BLaER1 (cell line): ENCODE measurements around the gene USP11.

Experiments
- H3K27ac ChIP-seq: shearing (Covaris generic); formaldehyde crosslinking; 2 replicates; pipeline ENCODE4 v1.8.1; 2022
- H3K27me3 ChIP-seq: shearing (Covaris generic); formaldehyde crosslinking; 2 replicates; pipeline ENCODE4 v1.8.1; 2022
- H3K36me3 ChIP-seq: shearing (Covaris generic); formaldehyde crosslinking; 2 replicates; pipeline ENCODE4 v1.8.1; 2022
- H3K4me1 ChIP-seq: shearing (Covaris generic); formaldehyde crosslinking; 2 replicates; pipeline ENCODE4 v1.8.1; 2022
- H3K4me2 ChIP-seq: shearing (Covaris generic); formaldehyde crosslinking; 2 replicates; pipeline ENCODE4 v1.8.1; 2022
- H3K4me3 ChIP-seq: shearing (Covaris generic); formaldehyde crosslinking; 2 replicates; pipeline ENCODE4 v1.8.1; 2022
- H3K9ac ChIP-seq: shearing (Covaris generic); formaldehyde crosslinking; 2 replicates; pipeline ENCODE4 v1.8.1; 2022
- H3K9me3 ChIP-seq: shearing (Covaris generic); formaldehyde crosslinking; 2 replicates; pipeline ENCODE4 v1.8.1; 2022
- H4K20me1 ChIP-seq: shearing (Covaris generic); formaldehyde crosslinking; 2 replicates; pipeline ENCODE4 v1.8.1; 2022
- Cebpa-rat ChIP-seq: shearing (Covaris generic); IDR thresholded peaks from 2 replicates; pipeline ENCODE4 v1.8.1; 2022

Gene USP11

DNA sequence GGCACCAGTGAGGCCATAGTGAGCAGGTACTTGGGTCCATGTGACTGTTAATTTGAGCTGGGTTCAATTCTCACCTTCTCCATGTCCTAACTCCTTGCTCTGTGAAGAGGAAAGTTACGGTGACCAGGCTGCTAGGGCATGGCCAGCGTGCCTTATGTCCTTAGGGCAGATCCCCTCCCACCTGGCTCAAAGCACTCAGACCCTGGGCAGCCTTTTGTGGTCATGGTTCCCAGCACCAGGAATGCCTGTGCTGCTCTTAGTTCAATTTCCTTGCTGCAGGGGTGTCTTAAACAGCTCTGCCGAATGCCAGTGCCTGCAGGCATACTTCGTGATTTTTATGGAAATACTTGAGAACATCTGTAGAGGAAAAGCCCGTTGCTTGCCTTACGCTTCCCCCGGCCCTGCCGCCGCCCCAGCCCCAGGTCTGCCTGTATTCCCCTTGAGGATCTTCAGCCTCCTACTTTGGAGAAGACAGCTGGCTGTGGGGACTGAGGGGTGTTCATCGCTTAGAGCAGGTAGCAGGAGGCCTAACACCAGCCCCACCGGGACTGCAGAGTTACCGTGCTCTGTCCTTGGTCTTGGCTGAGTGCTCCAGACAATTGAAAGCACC lies 17.4 kb upstream of the USP11 start:
- Histone ChIP-seq H3K4me3 (no peak overlapping the region), H3K27me3 (peaks cover 3% of the 10 kb centered on the region; the same call in 1 of the 2 replicates), H3K36me3 (peaks cover 63% of the 10 kb centered on the region), H3K4me1 (peaks cover 28% of the 10 kb centered on the region), H3K9ac (no peak overlapping the region), H3K4me2 (no peak overlapping the region), H3K9me3 (no peaks in the 10 kb centered on the region), H3K27ac (no peak overlapping the region), H4K20me1 (peaks cover 90% of the 10 kb centered on the region)
- no peak for TF ChIP-seq Cebpa-rat

DNA sequence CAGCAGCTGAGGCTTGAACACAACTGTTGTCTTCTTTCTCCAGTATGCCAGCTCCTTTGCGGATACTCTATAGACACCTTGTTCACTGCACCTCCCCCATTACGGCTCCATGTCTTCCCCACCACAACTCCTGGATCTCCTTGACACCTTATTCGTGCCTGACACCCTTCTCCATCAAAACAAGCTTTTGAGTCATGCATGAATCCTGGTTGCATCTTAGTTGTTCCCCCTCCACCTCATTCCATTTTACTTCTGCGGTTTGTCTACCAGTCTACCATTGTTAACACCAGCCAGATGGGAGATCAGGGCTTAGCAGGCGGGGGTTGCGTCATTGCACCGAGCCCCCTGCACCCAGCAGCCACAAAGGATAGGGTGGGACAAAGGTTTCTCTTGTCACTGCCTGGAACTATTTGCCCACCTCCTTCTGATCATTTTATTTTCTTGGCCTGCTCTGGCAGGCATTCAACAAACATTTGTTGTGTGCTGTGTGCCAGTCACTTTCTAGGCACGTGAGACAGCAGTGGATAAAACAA lies 16.4 kb upstream of the USP11 start:
- Histone ChIP-seq H4K20me1 (peaks cover 90% of the 10 kb centered on the region), H3K36me3 (peaks cover 62% of the 10 kb centered on the region), H3K4me3 (no peak overlapping the region), H3K9me3 (no peaks in the 10 kb centered on the region), H3K9ac (no peak overlapping the region), H3K4me1 (peaks cover 39% of the 10 kb centered on the region), H3K27me3 (0 out of 2 replicates have a peak, but pooled peaks cover 3% of the 10 kb centered on the region), H3K4me2 (peak overlapping the region; percentile 80), H3K27ac (no peak overlapping the region)
- TF ChIP-seq Cebpa-rat: no peak

DNA sequence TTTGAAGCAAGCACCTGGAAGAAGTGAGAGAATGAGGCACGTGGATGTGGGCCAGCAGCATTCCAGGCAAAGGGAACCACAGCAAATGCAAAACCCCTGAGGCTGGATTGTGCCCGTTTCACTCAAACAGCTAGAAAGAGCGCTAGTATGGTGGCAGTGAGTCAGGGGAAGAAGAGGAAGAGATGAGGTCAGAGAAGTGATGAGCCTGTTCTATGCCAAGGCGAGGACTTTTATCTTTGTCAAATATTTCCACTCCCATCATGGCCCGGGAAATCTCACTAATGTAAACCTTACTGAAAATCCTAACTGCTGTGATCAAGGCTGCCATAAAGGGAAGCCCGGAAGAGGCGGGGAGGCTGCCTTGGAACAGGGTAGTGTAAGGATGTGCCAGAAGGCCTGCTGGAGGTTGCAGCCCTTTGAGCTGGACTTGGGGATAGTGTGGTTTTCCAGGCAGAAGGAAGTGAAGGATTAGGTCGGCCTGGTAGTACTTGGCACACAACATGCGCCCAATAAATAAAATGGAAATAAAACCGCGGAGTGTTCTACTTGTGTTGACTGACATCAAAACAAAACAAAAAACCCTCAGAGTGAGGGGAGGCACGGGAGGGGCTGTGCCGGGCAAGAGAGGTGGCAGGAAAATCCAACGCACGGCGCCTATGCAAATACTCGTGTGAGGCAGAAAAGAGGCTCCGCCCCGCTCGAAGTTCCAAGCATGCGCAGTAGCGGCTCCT lies 15.5 kb upstream of the USP11 start:
- peak overlapping the region; percentile 30; the same call in 1 of the 2 replicates for H3K27ac ChIP-seq
- H3K4me3 ChIP-seq: peak overlapping the region; percentile 56
- peaks cover 42% of the 10 kb centered on the region for H3K4me1 ChIP-seq
- H3K4me2 ChIP-seq: peak overlapping the region; percentile 80
- H3K27me3 ChIP-seq: 0 out of 2 replicates have a peak, but pooled peaks cover 3% of the 10 kb centered on the region
- H3K9ac ChIP-seq: peak overlapping the region; percentile 62
- TF ChIP-seq Cebpa-rat: no peak
- H3K36me3 ChIP-seq: peaks cover 62% of the 10 kb centered on the region
- no peaks in the 10 kb centered on the region for H3K9me3 ChIP-seq
- peaks cover 90% of the 10 kb centered on the region for H4K20me1 ChIP-seq

DNA sequence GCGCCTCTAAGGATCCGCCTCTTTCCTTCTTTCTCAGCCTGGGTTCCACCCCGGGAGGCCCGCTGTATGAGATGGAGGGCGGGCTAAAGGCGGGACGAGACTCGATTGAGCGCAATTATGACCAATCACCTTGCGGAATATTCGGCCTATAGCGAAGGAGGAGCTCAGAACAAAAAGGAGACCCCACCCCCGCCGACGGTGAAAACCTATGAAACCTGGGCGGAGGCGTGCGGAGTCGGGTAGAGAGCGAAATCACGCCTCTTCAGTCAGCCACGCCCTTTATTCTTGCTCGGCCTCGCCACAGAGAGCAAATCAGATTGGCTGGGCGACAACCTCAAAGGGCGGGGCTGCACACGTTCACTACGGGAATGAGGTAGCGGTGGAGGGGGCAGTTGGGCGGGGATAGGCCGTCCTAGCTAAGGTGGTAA lies 14.9 kb upstream of the USP11 start:
- Histone ChIP-seq H3K4me2 (peak overlapping the region; percentile 97), H3K9me3 (no peaks in the 10 kb centered on the region), H3K4me3 (peak overlapping the region; percentile 98), H4K20me1 (peaks cover 89% of the 10 kb centered on the region), H3K27ac (peak overlapping the region; percentile 99), H3K36me3 (peaks cover 59% of the 10 kb centered on the region), H3K4me1 (peaks cover 42% of the 10 kb centered on the region), H3K9ac (peak overlapping the region; percentile 98), H3K27me3 (0 out of 2 replicates have a peak, but pooled peaks cover 3% of the 10 kb centered on the region)
- TF ChIP-seq Cebpa-rat: no peak

DNA sequence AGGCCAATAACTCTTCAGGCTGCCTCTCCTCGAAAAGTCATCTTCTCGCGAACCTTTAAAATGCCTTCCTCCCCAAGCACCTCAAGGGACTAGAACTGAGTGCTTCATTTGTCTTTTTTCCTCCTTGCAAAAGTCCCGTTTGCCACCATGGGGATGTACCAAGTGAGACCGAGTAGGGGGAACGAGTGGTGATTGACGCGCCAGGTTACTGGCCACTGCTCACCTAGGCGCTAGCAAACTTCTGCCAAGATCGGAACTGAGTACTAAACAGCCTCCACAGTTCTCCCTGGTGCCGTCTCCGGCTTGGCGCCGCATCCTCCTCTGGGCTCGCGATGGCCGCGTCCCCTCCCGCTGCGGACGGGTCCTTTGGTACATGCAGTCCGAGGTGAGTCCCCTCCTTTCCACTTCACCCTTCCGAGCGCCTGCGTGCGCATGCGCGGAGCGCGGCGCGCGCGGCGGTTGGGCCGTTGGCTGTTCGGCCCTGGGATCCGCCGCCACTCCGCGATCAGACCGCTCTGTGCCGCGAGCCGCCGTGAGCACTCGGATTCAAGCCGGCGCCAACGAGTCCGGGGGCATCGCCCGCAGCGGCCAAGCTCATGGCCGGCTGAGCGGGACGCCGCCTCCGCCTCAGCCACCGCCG lies 14.4 kb upstream of the USP11 start, which contains the start of gene CDK16:
TSS of gene CDK16 (plus strand) at position 402 of the 640 bp plus-strand sequence. CDS start 4,877 bp downstream, outside the sequence.
- peak within 1 kb of the TSS; percentile 98 for H3K4me3 ChIP-seq
- H3K9me3 ChIP-seq: no peaks in the 10 kb centered on the region
- no peak for TF ChIP-seq Cebpa-rat
- peak within 1 kb of the TSS; percentile 98 for H3K9ac ChIP-seq
- H3K27me3 ChIP-seq: 0 out of 2 replicates have a peak, but pooled peaks cover 5% of the 10 kb centered on the region
- H3K27ac ChIP-seq: peak within 1 kb of the TSS; percentile 99
- peaks cover 59% of the 10 kb centered on the region for H3K36me3 ChIP-seq
- peak within 1 kb of the TSS; percentile 97 for H3K4me2 ChIP-seq
- H3K4me1 ChIP-seq: peaks cover 42% of the 10 kb centered on the region
- H4K20me1 ChIP-seq: peaks cover 89% of the 10 kb centered on the region

DNA sequence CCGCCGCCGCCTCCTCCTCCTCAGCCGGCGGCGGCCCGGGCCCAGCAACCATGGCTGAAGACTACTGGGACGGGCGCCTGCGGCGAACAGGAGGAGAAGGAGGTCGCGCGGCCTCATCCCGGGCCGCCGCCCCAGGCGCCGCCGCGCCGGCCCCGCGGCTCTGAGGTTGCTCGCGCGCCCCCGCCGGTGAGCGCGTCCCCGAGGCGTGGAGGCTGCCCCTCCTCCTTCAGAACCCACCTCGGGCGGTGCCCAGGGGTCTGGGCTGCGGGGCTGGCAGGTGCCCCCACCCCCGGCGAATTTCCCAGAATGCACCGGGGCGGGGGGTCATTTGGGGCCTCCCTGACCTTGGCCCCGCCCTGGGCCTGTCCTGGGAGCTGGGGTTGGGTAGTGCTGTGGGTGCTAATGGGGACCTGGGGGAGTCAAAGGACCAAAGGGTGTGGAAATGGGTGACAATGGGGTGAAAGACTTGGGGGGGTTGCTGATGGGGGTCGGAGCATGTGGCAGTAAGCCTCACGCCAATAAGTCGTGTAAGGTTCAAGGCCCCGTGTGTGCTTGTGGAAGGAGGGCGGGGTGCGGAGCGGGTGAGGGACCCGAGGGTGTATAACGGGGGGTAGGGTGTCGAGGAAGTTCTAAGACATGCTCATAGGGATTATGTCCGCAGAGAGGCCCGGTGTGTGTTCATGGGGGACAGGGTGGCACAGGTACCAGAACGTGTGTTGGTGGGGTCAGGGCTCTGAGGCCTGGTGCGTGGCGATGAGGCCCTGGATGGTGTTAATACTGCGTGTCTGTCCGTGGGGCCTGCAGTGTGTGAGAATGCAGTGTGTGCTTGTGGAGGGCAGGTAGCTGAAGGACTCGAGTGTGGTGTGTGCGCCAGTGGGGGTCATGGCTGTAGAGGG lies 13.6 kb upstream of the USP11 start:
- TF ChIP-seq Cebpa-rat: no peak
- peak overlapping the region; percentile 98 for H3K9ac ChIP-seq
- peak overlapping the region; percentile 98 for H3K4me3 ChIP-seq
- H3K36me3 ChIP-seq: peaks cover 59% of the 10 kb centered on the region
- H3K4me2 ChIP-seq: peak overlapping the region; percentile 97
- H4K20me1 ChIP-seq: peaks cover 89% of the 10 kb centered on the region
- H3K27ac ChIP-seq: peak overlapping the region; percentile 99
- peaks cover 42% of the 10 kb centered on the region for H3K4me1 ChIP-seq
- H3K9me3 ChIP-seq: no peaks in the 10 kb centered on the region
- 0 out of 2 replicates have a peak, but pooled peaks cover 8% of the 10 kb centered on the region for H3K27me3 ChIP-seq

DNA sequence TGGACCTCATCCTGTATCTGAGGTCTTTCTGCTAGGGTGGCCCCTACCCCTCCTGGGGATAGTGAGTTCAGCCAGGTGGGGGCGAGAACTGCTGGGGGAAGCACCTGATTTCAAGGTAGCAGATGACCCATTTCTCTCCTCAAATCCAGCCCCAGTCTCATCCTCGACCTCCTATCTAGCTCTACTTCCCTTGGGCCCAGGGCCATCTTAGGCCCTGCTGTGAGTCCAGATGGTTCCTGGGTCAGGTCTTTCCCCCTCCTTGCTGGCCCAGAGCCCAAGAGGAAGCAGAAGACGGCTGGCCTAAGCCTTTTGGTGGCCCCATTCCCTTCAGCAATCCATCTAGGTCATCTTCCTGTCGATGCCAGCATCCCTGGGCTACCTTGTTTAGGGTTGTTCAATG lies 11.1 kb upstream of the USP11 start:
- peaks cover 59% of the 10 kb centered on the region for H3K36me3 ChIP-seq
- 0 out of 2 replicates have a peak overlapping the region, but pooled peaks have one; percentile 97 for H3K4me2 ChIP-seq
- no peak overlapping the region for H3K9ac ChIP-seq
- H3K27ac ChIP-seq: no peak overlapping the region
- H3K9me3 ChIP-seq: no peaks in the 10 kb centered on the region
- H3K4me3 ChIP-seq: no peak overlapping the region
- H4K20me1 ChIP-seq: peaks cover 89% of the 10 kb centered on the region
- no peak for TF ChIP-seq Cebpa-rat
- H3K27me3 ChIP-seq: 0 out of 2 replicates have a peak, but pooled peaks cover 14% of the 10 kb centered on the region
- peaks cover 35% of the 10 kb centered on the region for H3K4me1 ChIP-seq

DNA sequence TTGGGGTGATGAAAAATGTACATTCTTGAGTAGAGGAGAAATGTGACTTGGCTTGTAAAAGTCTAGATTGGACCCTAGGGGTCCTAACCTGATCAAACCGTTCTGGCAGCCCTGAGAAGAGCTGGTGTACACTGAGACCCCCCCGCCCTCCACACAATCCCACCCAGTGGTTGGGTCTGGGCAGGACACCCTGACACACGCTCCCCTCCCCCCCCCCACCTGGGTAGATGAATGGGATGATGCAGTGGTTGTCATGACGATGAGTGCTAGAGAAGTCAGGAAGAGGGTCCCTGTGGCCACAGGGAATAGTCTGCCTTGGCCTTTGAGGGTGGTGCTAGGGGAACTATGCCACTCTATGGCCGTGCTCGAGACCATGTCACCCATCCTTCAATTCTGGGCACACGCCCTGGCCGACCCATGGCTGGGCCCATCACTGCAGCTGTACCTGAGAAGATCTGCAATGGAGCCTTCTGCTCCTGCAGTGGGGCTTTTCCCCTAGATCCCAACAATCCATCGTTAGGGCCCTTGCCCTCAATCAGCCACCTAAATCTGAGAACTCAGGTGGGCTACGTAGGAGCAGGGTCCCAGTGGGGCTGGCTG lies 10.0 kb upstream of the USP11 start:
- peaks cover 70% of the 10 kb centered on the region for H3K36me3 ChIP-seq
- H3K4me1 ChIP-seq: peaks cover 28% of the 10 kb centered on the region
- H3K9ac ChIP-seq: no peak overlapping the region
- no peak for TF ChIP-seq Cebpa-rat
- H3K27me3 ChIP-seq: 0 out of 2 replicates have a peak, but pooled peaks cover 14% of the 10 kb centered on the region
- H3K9me3 ChIP-seq: no peaks in the 10 kb centered on the region
- H3K4me2 ChIP-seq: no peak overlapping the region
- peaks cover 90% of the 10 kb centered on the region for H4K20me1 ChIP-seq
- no peak overlapping the region for H3K4me3 ChIP-seq
- no peak overlapping the region for H3K27ac ChIP-seq
